Measurements from ENCODE around the gene C1R. TPM values are rescaled to one million over a fixed set of nuclear protein-coding genes. Genes with fewer than 3 reads are reported as not detected.

C1R gene
- total RNA-seq, 1 experiment from 2014 or later, result 1.3 TPM

- ATAC-seq (no peak), DNase-seq (ENCODE audit: low read depth, low spot score) (no peak)
- POLR2A ChIA-PET, result no interaction called here
- TF ChIP-seq, protein P1, sequence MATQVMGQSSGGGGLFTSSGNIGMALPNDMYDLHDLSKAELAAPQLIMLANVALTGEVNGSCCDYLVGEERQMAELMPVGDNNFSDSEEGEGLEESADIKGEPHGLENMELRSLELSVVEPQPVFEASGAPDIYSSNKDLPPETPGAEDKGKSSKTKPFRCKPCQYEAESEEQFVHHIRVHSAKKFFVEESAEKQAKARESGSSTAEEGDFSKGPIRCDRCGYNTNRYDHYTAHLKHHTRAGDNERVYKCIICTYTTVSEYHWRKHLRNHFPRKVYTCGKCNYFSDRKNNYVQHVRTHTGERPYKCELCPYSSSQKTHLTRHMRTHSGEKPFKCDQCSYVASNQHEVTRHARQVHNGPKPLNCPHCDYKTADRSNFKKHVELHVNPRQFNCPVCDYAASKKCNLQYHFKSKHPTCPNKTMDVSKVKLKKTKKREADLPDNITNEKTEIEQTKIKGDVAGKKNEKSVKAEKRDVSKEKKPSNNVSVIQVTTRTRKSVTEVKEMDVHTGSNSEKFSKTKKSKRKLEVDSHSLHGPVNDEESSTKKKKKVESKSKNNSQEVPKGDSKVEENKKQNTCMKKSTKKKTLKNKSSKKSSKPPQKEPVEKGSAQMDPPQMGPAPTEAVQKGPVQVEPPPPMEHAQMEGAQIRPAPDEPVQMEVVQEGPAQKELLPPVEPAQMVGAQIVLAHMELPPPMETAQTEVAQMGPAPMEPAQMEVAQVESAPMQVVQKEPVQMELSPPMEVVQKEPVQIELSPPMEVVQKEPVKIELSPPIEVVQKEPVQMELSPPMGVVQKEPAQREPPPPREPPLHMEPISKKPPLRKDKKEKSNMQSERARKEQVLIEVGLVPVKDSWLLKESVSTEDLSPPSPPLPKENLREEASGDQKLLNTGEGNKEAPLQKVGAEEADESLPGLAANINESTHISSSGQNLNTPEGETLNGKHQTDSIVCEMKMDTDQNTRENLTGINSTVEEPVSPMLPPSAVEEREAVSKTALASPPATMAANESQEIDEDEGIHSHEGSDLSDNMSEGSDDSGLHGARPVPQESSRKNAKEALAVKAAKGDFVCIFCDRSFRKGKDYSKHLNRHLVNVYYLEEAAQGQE (IDR thresholded peaks at IDR 0.05; ENCODE audit: insufficient read depth in 1 of 2, low read depth in 2 of 2, low read length in 1 of 2), result no peak
- TF ChIP-seq TCF7L2 (IDR thresholded peaks at IDR 0.05; ENCODE audit: low read depth, low read length) (no peak), POLR2AphosphoS5 (IDR thresholded peaks at IDR 0.05; ENCODE audit: low read depth, low read length) (no peak), SIN3A (IDR thresholded peaks at IDR 0.05; ENCODE audit: borderline replicate concordance, insufficient read depth, low read depth, low read length) (no peak)
- TF ChIP-seq, protein P2, sequence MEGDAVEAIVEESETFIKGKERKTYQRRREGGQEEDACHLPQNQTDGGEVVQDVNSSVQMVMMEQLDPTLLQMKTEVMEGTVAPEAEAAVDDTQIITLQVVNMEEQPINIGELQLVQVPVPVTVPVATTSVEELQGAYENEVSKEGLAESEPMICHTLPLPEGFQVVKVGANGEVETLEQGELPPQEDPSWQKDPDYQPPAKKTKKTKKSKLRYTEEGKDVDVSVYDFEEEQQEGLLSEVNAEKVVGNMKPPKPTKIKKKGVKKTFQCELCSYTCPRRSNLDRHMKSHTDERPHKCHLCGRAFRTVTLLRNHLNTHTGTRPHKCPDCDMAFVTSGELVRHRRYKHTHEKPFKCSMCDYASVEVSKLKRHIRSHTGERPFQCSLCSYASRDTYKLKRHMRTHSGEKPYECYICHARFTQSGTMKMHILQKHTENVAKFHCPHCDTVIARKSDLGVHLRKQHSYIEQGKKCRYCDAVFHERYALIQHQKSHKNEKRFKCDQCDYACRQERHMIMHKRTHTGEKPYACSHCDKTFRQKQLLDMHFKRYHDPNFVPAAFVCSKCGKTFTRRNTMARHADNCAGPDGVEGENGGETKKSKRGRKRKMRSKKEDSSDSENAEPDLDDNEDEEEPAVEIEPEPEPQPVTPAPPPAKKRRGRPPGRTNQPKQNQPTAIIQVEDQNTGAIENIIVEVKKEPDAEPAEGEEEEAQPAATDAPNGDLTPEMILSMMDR (IDR thresholded peaks at IDR 0.05), result no peak
- H3K9me3 ChIP-seq (ENCODE audit: control insufficient read depth, insufficient read depth, low read depth, low read length), result no peaks in the 10 kb centered on the region
- H3K4me1 ChIP-seq (ENCODE audit: control insufficient read depth, insufficient read depth, low read length), result no peaks in the 10 kb centered on the region
- BruUV-seq (replicated peaks), result no TSS peak
- no peak overlapping the region for H3K4me3 ChIP-seq (ENCODE audit: low read depth in 2 of 2, low read length in 2 of 2)
- H3K36me3 ChIP-seq (ENCODE audit: control insufficient read depth, insufficient read depth, low read length), result no peaks in the 10 kb centered on the region
- CTCF ChIA-PET, result no interaction called here
- intact Hi-C loops (cut with micrococcal nuclease; ENCODE audit: unreplicated experiment), result no loop called here
- no peak overlapping the region for H3K27ac ChIP-seq (ENCODE audit: low read length)
- in situ Hi-C loops (cut with HindIII; ENCODE audit: low pct_unique_long_range_greater_than_20kb, low sequenced_read_pairs), result no loop called here
- no peaks in the 10 kb centered on the region for H3K27me3 ChIP-seq (ENCODE audit: control insufficient read depth, insufficient read depth, low read length)
Observed at GRCh38 chr12:7031306-7031705, 60.9 kb downstream of the C1R start.

Other genes with a start within 250 kb of the C1R start
- 59.0 TPM for gene CDCA3, start 241.2 kb downstream of the C1R start, total RNA-seq (2021; ENCODE audit: unreplicated experiment)
- 104 TPM for gene USP5, start 240.3 kb downstream of the C1R start, total RNA-seq (2021; ENCODE audit: unreplicated experiment)
- gene TPI1, start 224.9 kb downstream of the C1R start, total RNA-seq (2021; ENCODE audit: unreplicated experiment), result 693 TPM
- 11.6 TPM for gene SPSB2, start 219.1 kb downstream of the C1R start, total RNA-seq (2021; ENCODE audit: unreplicated experiment)
- gene LRRC23, start 187.6 kb downstream of the C1R start, total RNA-seq (2021; ENCODE audit: unreplicated experiment), result 6.5 TPM
- 33.5 TPM for gene ENO2, start 177.9 kb downstream of the C1R start, total RNA-seq (2021; ENCODE audit: unreplicated experiment)
- 82.3 TPM for gene ATN1, start 164.5 kb downstream of the C1R start, total RNA-seq (2021; ENCODE audit: unreplicated experiment)
- not detected for gene RNU7-1, start 148.6 kb downstream of the C1R start, total RNA-seq (2021; ENCODE audit: unreplicated experiment)
- 126 TPM for gene C12orf57, start 148.4 kb downstream of the C1R start, total RNA-seq (2021; ENCODE audit: unreplicated experiment)
- 13.7 TPM for gene PTPN6, start 141.1 kb downstream of the C1R start, total RNA-seq (2021; ENCODE audit: unreplicated experiment)
- gene PHB2, start 121.8 kb downstream of the C1R start, total RNA-seq (2021; ENCODE audit: unreplicated experiment), result 138 TPM
- 54.9 TPM for gene EMG1, start 121.5 kb downstream of the C1R start, total RNA-seq (2021; ENCODE audit: unreplicated experiment)
- 54.3 TPM for gene LPCAT3, start 74.0 kb downstream of the C1R start, total RNA-seq (2021; ENCODE audit: unreplicated experiment)
- 1.8 TPM for gene C1S, start 31.7 kb downstream of the C1R start, total RNA-seq (2021; ENCODE audit: unreplicated experiment)
- 10.7 TPM for gene C1RL, start 16.8 kb upstream of the C1R start, total RNA-seq (2021; ENCODE audit: unreplicated experiment)
- gene RBP5, start 36.4 kb upstream of the C1R start, total RNA-seq (2021; ENCODE audit: unreplicated experiment), result not detected
- 5.9 TPM for gene CLSTN3, start 37.9 kb upstream of the C1R start, total RNA-seq (2021; ENCODE audit: unreplicated experiment)
- 26.9 TPM for gene PEX5, start 97.2 kb upstream of the C1R start, total RNA-seq (2021; ENCODE audit: unreplicated experiment)
- not detected for gene ACSM4, start 211.6 kb upstream of the C1R start, total RNA-seq (2021; ENCODE audit: unreplicated experiment)

Measured in Panc1 (cell line).